Measurements from ENCODE around the gene MAFG. TPM values are rescaled to one million over a fixed set of nuclear protein-coding genes. Genes with fewer than 3 reads are reported as not detected.

The MAFG gene
- total and polyA plus RNA-seq, 9 of the 15 experiments (the other 6 are each of a cell fraction or from before 2014, with no cell fraction given), result 1.1 to 58.1 (median 24.9) TPM

DNA sequence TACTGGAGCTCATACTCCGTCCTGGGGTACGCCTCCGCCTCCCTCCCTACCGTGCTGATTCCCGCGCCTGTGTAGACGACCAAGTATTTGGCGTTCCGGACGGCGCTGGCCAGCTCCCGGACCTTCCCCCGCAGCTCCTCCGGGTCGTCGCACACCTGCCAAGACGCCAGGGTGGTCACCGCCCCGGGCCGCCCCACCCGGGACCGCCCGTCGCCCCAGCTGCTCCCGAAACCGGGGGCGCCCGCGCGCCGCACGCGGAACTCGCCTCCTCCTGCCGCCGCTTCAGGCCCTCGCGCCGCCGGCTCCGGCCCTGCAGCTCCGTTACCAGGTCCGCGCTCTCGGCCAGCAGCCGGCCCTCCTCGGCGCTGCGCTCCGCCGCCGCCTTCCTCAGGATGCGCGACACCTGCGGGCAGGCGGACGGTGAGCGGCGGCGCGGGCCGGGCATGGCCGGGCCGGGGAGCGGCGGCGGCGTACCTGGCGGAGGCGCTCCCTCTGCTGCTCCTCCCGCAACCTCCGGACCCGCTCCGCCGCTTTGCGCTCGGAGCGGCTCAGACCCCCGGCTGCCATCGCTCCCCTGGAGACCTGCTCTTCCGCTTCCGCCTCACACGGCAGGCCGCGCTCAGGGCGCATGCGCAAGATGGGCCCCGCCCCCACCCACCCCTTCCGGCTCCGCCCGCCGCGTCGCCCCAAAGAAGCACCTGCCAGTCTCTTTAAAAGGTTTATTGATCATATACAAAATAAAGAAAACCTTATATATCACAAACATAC, 9.8 kb downstream of the MAFG start, which contains the start of gene SIRT7 (continued):
- TF ChIP-seq ZNF589 (CRISPR knock-in tag; IDR thresholded peaks at IDR 0.05; ENCODE audit: low read depth) (no peak), SRSF3 (IDR thresholded peaks at IDR 0.05; ENCODE audit: insufficient read depth, low read length) (no peak), MIER1 (IDR thresholded peaks at IDR 0.05; ENCODE audit: low read depth) (no peak), ZNF707 (CRISPR knock-in tag; conservative IDR thresholded peaks at IDR 0.05) (no peak), HMG20A (CRISPR knock-in tag; conservative IDR thresholded peaks at IDR 0.05) (no peak), HSF4 (CRISPR knock-in tag; IDR thresholded peaks at IDR 0.05; ENCODE audit: borderline replicate concordance) (peak; percentile 41; the same call in 1 of the 2 replicates), ZNF785 (CRISPR knock-in tag; IDR thresholded peaks at IDR 0.05) (no peak), CREBBP (IDR thresholded peaks at IDR 0.05; ENCODE audit: low read depth, low read length) (no peak), GABPB1 (CRISPR knock-in tag; IDR thresholded peaks at IDR 0.05) (peak; percentile 65; the same call in 1 of the 2 replicates), SMAD3 (CRISPR knock-in tag; conservative IDR thresholded peaks at IDR 0.05) (no peak), MTA2 (IDR thresholded peaks at IDR 0.05; ENCODE audit: low read depth) (no peak), MYNN (IDR thresholded peaks at IDR 0.05) (0 out of 2 replicates have a peak, but pooled peaks have one; percentile 43), MYNN (CRISPR knock-in tag; IDR thresholded peaks at IDR 0.05) (no peak), ZNF121 (CRISPR knock-in tag; conservative IDR thresholded peaks at IDR 0.05) (no peak), RBFOX2 (IDR thresholded peaks at IDR 0.05; ENCODE audit: low read depth, low read length) (peak; percentile 75), ZFP36 (IDR thresholded peaks at IDR 0.05; ENCODE audit: low read depth, low read length, partially characterized antibody) (no peak), ESRRA (IDR thresholded peaks at IDR 0.05; ENCODE audit: borderline replicate concordance, low read depth) (no peak), ZNF77 (CRISPR knock-in tag; IDR thresholded peaks at IDR 0.05) (no peak), PHF21A (IDR thresholded peaks at IDR 0.05; ENCODE audit: borderline replicate concordance, low read depth) (no peak), ZNF239 (CRISPR knock-in tag; IDR thresholded peaks at IDR 0.05) (no peak), SREBF2 (CRISPR knock-in tag; IDR thresholded peaks at IDR 0.05) (no peak), NEUROD1 (IDR thresholded peaks at IDR 0.05; ENCODE audit: borderline replicate concordance, low read depth, low read length, partially characterized antibody) (no peak), ZNF766 (CRISPR knock-in tag; conservative IDR thresholded peaks at IDR 0.05) (no peak), SRSF7 (optimal IDR thresholded peaks at IDR 0.05; ENCODE audit: low read depth, low read length) (no peak), NUFIP1 (IDR thresholded peaks at IDR 0.05; ENCODE audit: partially characterized antibody) (no peak), ETS2 (tag; IDR thresholded peaks at IDR 0.05; ENCODE audit: borderline replicate concordance, poor library complexity, severe bottlenecking) (no peak), ZNF583 (CRISPR knock-in tag; IDR thresholded peaks at IDR 0.05) (0 out of 2 replicates have a peak, but pooled peaks have one; percentile 38), CHD2 (IDR thresholded peaks at IDR 0.05; ENCODE audit: low read depth, low read length) (peak; percentile 36; the same call in 1 of the 2 replicates), NCOA6 (IDR thresholded peaks at IDR 0.05) (no peak), KHSRP (IDR thresholded peaks at IDR 0.05) (no peak), POLR2A (conservative IDR thresholded peaks at IDR 0.05) (no peak; the same call in none of the 2 replicates), MTA1 (IDR thresholded peaks at IDR 0.05; ENCODE audit: borderline replicate concordance) (no peak), NCOA1 (IDR thresholded peaks at IDR 0.05; ENCODE audit: low read depth) (no peak)
- TF ChIP-seq, protein P1, sequence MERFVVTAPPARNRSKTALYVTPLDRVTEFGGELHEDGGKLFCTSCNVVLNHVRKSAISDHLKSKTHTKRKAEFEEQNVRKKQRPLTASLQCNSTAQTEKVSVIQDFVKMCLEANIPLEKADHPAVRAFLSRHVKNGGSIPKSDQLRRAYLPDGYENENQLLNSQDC (CRISPR knock-in tag; IDR thresholded peaks at IDR 0.05), result no peak
- TF ChIP-seq, protein P2, sequence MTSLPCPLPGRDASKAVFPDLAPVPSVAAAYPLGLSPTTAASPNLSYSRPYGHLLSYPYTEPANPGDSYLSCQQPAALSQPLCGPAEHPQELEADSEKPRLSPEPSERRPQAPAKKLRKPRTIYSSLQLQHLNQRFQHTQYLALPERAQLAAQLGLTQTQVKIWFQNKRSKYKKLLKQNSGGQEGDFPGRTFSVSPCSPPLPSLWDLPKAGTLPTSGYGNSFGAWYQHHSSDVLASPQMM (CRISPR knock-in tag; IDR thresholded peaks at IDR 0.05), result no peak
